H9 (cell line): ENCODE results near the gene CABLES2. TPM values are rescaled to one million over a fixed set of nuclear protein-coding genes. Genes with fewer than 3 reads are reported as not detected.

Experiments used
- DNase-seq: peaks from one replicate; pipeline ENCODE4 v3.0.0-alpha.2; 2017
- H2AFZ ChIP-seq: one replicate; pipeline ENCODE4 v1.6.1; 2013; ENCODE audit warnings: mild to moderate bottlenecking, low read length, control low read depth, moderate library complexity
- H2AK5ac ChIP-seq: 2 replicates; pipeline ENCODE4 v1.6.1; 2013; ENCODE audit warnings: low read length, control low read depth, mixed read lengths; ENCODE audit not compliant: insufficient read length
- H2BK120ac ChIP-seq: one replicate; pipeline ENCODE4 v1.6.1; 2013; ENCODE audit warnings: low read depth, mild to moderate bottlenecking, low read length, control low read depth, inconsistent platforms; ENCODE audit not compliant: poor library complexity, severe bottlenecking
- H2BK12ac ChIP-seq: 2 replicates; pipeline ENCODE4 v1.6.1; 2013; ENCODE audit warnings: low read length, control low read depth, mixed read lengths, low read depth; ENCODE audit not compliant: insufficient read length
- H2BK15ac ChIP-seq: 2 replicates; pipeline ENCODE4 v1.6.1; 2013; ENCODE audit warnings: low read depth, low read length, control low read depth
- H2BK20ac ChIP-seq: one replicate; pipeline ENCODE4 v1.6.1; 2013; ENCODE audit warnings: low read depth, mild to moderate bottlenecking, low read length, control low read depth, inconsistent platforms; ENCODE audit not compliant: poor library complexity, severe bottlenecking
- H2BK5ac ChIP-seq: 2 replicates; pipeline ENCODE4 v1.6.1; 2013; ENCODE audit warnings: low read length, control low read depth, mixed read lengths; ENCODE audit not compliant: insufficient read length
- H3K14ac ChIP-seq: 2 replicates; pipeline ENCODE4 v1.6.1; 2013; ENCODE audit warnings: low read length, control low read depth; ENCODE audit not compliant: insufficient read depth
- H3K18ac ChIP-seq: 2 replicates; pipeline ENCODE4 v1.6.1; 2013; ENCODE audit warnings: low read depth, mild to moderate bottlenecking, mixed read lengths, low read length, control low read depth; ENCODE audit not compliant: insufficient read length
- H3K23ac ChIP-seq: 2 replicates; pipeline ENCODE4 v1.6.1; 2013; ENCODE audit warnings: low read length, control low read depth, mixed read lengths, low read depth; ENCODE audit not compliant: insufficient read length
- H3K23me2 ChIP-seq: 2 replicates; pipeline ENCODE4 v1.6.1; 2013; ENCODE audit warnings: low read depth, mild to moderate bottlenecking, mixed read lengths, low read length, control low read depth; ENCODE audit not compliant: insufficient read length, poor library complexity, severe bottlenecking
- H3K27ac ChIP-seq: 2 replicates; pipeline ENCODE4 v1.5.1; 2013; ENCODE audit warnings: low read length, control low read depth, mixed read lengths, low read depth; ENCODE audit not compliant: insufficient read length
- H3K27me3 ChIP-seq: 2 replicates; pipeline ENCODE4 v1.6.1; 2013; ENCODE audit warnings: low read length, control low read depth, inconsistent platforms; ENCODE audit not compliant: insufficient read depth
- H3K4ac ChIP-seq: 2 replicates; pipeline ENCODE4 v1.6.1; 2013; ENCODE audit warnings: low read depth, mild to moderate bottlenecking, control low read depth, inconsistent platforms, low read length, moderate library complexity
- H3K4me1 ChIP-seq: 2 replicates; pipeline ENCODE4 v1.6.1; 2013; ENCODE audit warnings: low read length, control low read depth, inconsistent platforms; ENCODE audit not compliant: insufficient read depth
- H3K4me2 ChIP-seq: 2 replicates; pipeline ENCODE4 v1.6.1; 2013; ENCODE audit warnings: low read length, control low read depth, mixed read lengths; ENCODE audit not compliant: insufficient read length, insufficient read depth
- H3K56ac ChIP-seq: 2 replicates; pipeline ENCODE4 v1.6.1; 2013; ENCODE audit warnings: low read depth, mild to moderate bottlenecking, mixed read lengths, low read length, control low read depth; ENCODE audit not compliant: insufficient read length
- H3K79me1 ChIP-seq: 2 replicates; pipeline ENCODE4 v1.6.1; 2013; ENCODE audit warnings: low read depth, mild to moderate bottlenecking, moderate library complexity, low read length, control low read depth, inconsistent platforms; ENCODE audit not compliant: insufficient read depth, poor library complexity, severe bottlenecking
- H3K79me2 ChIP-seq: 2 replicates; pipeline ENCODE4 v1.6.1; 2013; ENCODE audit warnings: low read length, control low read depth, inconsistent platforms; ENCODE audit not compliant: insufficient read depth
- H3K9ac ChIP-seq: 2 replicates; pipeline ENCODE4 v1.6.1; 2013; ENCODE audit warnings: low read length, control low read depth, mixed read lengths; ENCODE audit not compliant: insufficient read length; ENCODE audit errors: extremely low read depth
- H3K9me3 ChIP-seq: one replicate; pipeline ENCODE4 v1.6.1; 2013; ENCODE audit warnings: low read depth, low read length, inconsistent platforms; ENCODE audit not compliant: control insufficient read depth
- H3T11ph ChIP-seq: one replicate; pipeline ENCODE4 v1.6.1; 2013; ENCODE audit warnings: mild to moderate bottlenecking, low read length, control low read depth, inconsistent platforms
- H4K20me1 ChIP-seq: one replicate; pipeline ENCODE4 v1.6.1; 2013; ENCODE audit not compliant: control insufficient read depth, insufficient read length, insufficient read depth
- H4K5ac ChIP-seq: 2 replicates; pipeline ENCODE4 v1.6.1; 2013; ENCODE audit warnings: low read depth, mild to moderate bottlenecking, mixed read lengths, low read length, control low read depth; ENCODE audit not compliant: insufficient read length
- H4K8ac ChIP-seq: replicated peaks from 2 replicates; pipeline ENCODE4 v1.6.1; 2013; ENCODE audit warnings: low read length, control low read depth, mixed read lengths, low read depth; ENCODE audit not compliant: insufficient read length
- H4K91ac ChIP-seq: 2 replicates; pipeline ENCODE4 v1.6.1; 2013; ENCODE audit warnings: low read depth, mild to moderate bottlenecking, moderate library complexity, mixed read lengths, low read length, control low read depth; ENCODE audit not compliant: insufficient read length
- H3K27ac Mint-ChIP-seq, 3 experiments: 2 replicates in 2 of 3; 3 replicates in 1 of 3; pipeline ENCODE4 v1.8.0; 2020 to 2021; ENCODE audit warnings: mixed read lengths in 3 of 3, mild to moderate bottlenecking in 1 of 3, moderate library complexity in 1 of 3
- H3K27me3 Mint-ChIP-seq: 2 replicates; pipeline ENCODE4 v1.8.0; 2021; ENCODE audit warnings: low read depth, mild to moderate bottlenecking, moderate library complexity, mixed read lengths
- H3K36me3 Mint-ChIP-seq, 3 experiments: 2 replicates in 2 of 3; 3 replicates in 1 of 3; pipeline ENCODE4 v1.8.0; 2020 to 2021; ENCODE audit warnings: low read depth in 3 of 3, mixed read lengths in 3 of 3; ENCODE audit not compliant: insufficient read depth in 1 of 3
- H3K4me1 Mint-ChIP-seq, 2 experiments: 2 replicates each; pipeline ENCODE4 v1.8.0; 2020; ENCODE audit warnings: mixed read lengths in 2 of 2
- H3K4me3 Mint-ChIP-seq, 2 experiments: 2 replicates in 1 of 2; 3 replicates in 1 of 2; pipeline ENCODE4 v1.8.0; 2020 to 2021; ENCODE audit warnings: mild to moderate bottlenecking in 2 of 2, mixed read lengths in 2 of 2, moderate library complexity in 1 of 2
- H3K9me3 Mint-ChIP-seq, 2 experiments: 2 replicates in 1 of 2; 3 replicates in 1 of 2; pipeline ENCODE4 v1.8.0; 2020; ENCODE audit warnings: mild to moderate bottlenecking in 2 of 2, mixed read lengths in 2 of 2, moderate library complexity in 1 of 2
- CTCF ChIP-seq: fragments of 200-600 bp; sonication (generic); conservative IDR thresholded peaks from 3 replicates; pipeline ENCODE4 v1.8.0; 2021; ENCODE audit warnings: antibody characterized with exemption, mild to moderate bottlenecking
- WGBS: extraction: QIAGEN DNeasy Blood & Tissue Kit; methylation state at CpG from one replicate; pipeline ENCODE4 v1.1.7; 2013; ENCODE audit warnings: missing lambda C conversion rate, low lambda C conversion rate, mixed read lengths; ENCODE audit not compliant: insufficient read length; ENCODE audit errors: extremely low coverage; 5-methylcytosine and 5-hydroxymethylcytosine counted together
- total RNA-seq: library from RNA; stranded (reverse); gene quantifications from 2 replicates; pipeline ENCODE4 v1.2.1, GENCODE V29; 2021

Gene CABLES2
- total RNA-seq, 1 experiment from 2014 or later = 10.8 TPM

DNA sequence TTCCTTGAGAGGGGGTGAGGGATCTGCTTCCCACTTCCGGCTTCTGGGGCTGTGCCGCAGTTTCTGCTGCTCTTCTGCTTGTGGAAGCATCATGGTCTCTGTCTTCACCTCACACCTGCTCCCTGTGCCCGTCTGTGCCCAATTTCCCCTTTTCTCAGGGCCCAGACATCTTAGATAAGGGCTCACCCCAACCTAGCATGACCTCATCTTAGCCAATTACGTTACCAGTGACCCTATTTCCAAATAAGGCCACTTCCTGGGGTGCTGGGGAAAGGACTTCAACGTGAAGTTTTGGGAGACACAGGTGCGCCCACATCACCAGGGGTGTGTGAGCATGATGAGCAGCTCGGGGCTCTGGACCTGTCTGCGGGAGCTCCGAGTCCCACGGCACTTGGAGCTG, 41.0 kb upstream of the CABLES2 start:
- no peak overlapping the region for H3K56ac ChIP-seq
- no peak overlapping the region for H4K5ac ChIP-seq
- Mint-ChIP-seq H3K27ac (peak overlapping the region in 1 of 3 experiments; percentile 85; a peak in 1 of 7 replicates), H3K36me3 (no peaks in the 10 kb centered on the region; a peak in 1 of 7 replicates), H3K4me3 (no peak overlapping the region; a peak in 1 of 5 replicates), H3K9me3 (no peaks in the 10 kb centered on the region), H3K4me1 (peaks cover 0 to 5% of the 10 kb centered on the region in 2 experiments; a peak in 2 of 4 replicates), H3K27me3 (peaks cover 13% of the 10 kb centered on the region)
- no peaks in the 10 kb centered on the region for H3K27me3 ChIP-seq
- H2BK20ac ChIP-seq = no peak overlapping the region
- WGBS = no CpG with 5 or more reads among the region's 10 CpGs
- DNase-seq = no peak
- H3K4ac ChIP-seq = no peak overlapping the region
- H2BK120ac ChIP-seq = no peak overlapping the region
- no peak overlapping the region; the same call in 1 of the 2 replicates for H3K14ac ChIP-seq
- H2AFZ ChIP-seq = no peak overlapping the region
- H2BK12ac ChIP-seq = no peak overlapping the region
- H3K9me3 ChIP-seq = no peaks in the 10 kb centered on the region
- TF ChIP-seq CTCF = no peak
- no peak overlapping the region for H3K23ac ChIP-seq
- H3T11ph ChIP-seq = no peak overlapping the region
- no peaks in the 10 kb centered on the region for H3K79me2 ChIP-seq
- H3K4me2 ChIP-seq = no peak overlapping the region
- H4K20me1 ChIP-seq = no peaks in the 10 kb centered on the region
- H4K8ac ChIP-seq = no peak overlapping the region
- H3K18ac ChIP-seq = no peak overlapping the region
- H3K79me1 ChIP-seq = no peaks in the 10 kb centered on the region
- H2BK15ac ChIP-seq = no peak overlapping the region
- no peak overlapping the region for H4K91ac ChIP-seq
- no peak overlapping the region for H2AK5ac ChIP-seq
- no peak overlapping the region for H3K9ac ChIP-seq
- no peak overlapping the region for H3K27ac ChIP-seq
- H3K4me1 ChIP-seq = no peaks in the 10 kb centered on the region
- H2BK5ac ChIP-seq = no peak overlapping the region
- H3K23me2 ChIP-seq = no peaks in the 10 kb centered on the region
